ENCODE results near the gene KCMF1.

KCMF1 gene

DNA sequence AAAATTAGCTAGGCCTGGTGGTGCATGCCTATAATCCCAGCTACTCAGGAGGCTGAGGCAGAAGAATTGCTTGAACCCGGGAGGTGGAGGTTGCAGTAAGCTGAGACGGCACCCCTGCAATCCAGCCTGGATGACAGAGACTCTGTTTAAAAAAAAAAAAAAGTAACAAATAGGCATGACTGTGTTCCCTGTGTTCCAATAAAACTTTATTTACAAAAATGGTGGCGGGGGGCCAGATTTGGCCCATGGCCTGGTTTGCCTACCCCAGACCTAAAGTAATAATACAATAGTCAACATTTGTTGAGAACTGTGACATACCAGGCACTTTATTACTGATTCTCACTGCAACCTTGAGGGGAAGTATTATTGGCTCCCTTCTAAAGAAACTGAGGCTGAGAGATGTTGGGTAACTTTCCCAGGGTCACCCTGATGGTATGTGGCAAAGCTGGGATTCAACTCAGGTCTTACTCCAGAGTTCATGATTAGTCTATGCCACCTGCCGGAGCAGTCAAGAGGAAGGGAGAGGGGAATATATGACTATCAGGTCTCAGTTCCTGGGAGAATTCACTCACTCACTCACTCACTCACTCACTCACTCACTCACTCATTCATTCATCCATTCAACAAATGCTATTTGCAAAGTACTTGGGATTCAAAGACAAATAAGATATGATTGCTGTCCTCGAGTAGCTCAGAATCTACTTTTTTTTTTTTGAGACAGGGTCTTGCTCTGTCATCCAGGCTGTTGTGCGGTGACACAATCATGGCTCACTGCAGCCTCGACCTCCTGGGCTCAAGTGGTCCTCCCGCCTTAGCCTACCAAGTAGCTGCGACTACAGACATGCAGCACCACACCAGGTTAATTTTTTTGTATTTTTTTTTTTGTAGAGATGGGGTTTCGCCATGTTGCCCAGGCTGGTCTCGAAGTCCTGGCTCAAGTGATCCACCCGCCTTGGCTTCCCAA is 14.3 kb upstream of the KCMF1 start:
- DNase-seq, result no peak

- no peak for DNase-seq
Measured at GRCh38 chr2:84957771-84958134, 13.2 kb upstream of the KCMF1 start.

DNA sequence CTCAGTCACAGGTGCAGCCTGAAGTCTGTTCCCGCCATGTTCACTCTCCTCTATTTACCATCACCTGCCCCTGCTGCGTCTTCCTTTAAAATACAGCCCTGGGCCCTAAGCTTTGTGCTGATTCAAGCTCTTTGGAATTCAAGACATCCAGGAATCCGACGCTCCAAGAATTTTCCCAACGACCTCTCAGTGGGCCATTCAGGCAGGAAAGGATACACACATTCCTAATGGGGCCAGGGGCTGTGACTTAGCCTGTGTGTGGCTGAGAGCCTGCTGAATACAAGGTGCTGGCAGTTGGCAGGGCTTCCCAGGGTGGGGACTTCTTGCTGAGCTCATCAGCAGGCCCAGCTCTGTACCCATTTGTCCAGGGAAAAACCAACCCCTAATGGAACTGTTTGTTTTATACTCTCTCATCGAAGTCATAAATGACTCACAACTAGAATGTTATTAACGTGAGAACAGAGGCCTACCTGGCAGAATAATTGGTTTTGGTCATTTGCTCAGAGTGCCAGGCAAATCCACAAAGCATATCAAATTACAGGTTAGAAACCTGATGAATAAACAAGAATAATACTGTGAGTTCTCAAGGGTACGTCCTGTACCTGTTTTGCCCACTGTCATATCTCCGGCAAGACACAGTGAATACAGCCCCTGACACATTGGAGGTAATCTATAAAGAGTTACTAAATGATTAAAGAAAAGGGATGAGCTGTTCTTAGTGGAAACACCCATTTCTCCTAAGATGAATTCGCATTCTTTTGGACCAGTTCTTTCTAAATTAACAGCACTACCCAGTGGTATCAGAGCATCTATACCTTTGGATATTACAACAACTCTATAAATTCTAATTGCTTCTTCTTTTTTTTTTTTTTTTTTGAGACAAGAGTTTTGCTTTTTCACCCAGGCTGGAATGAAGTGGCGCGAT is 12.6 kb upstream of the KCMF1 start:
- no peak for DNase-seq

DNA sequence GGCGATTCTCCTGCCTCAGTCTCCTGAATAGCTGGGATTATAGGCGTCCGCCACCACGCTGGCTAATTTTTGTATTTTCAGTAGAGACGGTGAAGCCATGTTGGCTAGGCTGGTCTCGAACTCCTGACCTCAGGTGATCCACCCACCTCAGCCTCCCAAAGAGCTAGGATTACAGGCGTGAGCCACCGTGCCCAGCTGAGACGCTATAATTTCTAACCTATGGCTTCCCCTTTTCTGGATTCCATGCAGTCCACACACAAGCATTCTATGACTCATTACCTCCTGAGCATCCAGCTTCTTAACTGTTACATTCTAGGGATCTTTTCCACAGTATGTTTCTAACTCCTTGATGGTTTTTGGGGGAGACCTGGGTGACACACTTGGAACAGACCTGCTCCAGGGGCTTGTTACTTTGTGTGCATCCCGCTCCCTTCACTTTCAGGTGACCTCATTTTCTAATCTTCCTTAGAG is 11.8 kb upstream of the KCMF1 start:
- DNase-seq, result no peak

DNA sequence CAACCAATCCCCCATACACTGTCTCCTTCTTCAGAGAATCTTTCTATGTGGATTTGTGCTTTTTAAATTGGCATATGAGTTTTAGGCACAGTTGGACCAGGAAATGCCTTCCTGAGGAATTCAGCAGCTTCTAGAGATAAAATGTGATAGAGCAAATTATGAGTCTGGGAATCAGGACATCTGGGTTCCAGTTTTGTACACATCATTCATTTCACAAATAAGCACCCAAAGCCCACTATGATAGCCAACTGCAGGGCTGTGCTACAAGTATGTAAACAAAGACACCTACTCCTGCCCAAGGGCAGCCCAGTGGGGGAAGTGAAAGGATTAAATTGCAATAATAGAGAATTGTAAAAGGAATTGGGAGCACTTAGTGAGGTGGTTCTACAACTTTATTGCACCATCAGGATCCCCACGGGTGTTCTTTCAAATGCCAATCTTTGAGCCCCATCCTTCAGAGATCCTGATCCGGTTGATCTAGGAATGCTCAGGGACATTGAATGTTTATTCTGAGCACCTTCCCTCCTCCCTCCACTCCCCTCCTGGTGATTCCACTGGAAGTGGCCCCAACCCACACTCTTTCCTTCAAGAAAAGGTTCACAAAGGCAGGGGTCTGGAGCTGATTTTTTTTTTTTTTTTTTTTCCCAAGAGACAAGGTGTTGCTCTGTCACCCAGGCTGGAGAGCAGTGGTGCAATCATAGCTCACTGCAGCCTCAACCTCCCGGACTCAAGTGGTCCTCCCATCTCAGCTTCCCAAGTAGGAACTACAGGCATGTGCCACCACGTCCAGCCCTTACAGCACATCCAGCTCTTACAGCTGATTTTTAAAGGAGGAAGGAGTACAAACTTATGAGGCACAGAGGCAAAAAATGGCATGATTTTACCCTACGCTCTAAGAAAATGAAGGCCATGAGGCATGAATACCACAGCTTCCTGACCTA is 11.1 kb upstream of the KCMF1 start:
- no peak for DNase-seq

DNA sequence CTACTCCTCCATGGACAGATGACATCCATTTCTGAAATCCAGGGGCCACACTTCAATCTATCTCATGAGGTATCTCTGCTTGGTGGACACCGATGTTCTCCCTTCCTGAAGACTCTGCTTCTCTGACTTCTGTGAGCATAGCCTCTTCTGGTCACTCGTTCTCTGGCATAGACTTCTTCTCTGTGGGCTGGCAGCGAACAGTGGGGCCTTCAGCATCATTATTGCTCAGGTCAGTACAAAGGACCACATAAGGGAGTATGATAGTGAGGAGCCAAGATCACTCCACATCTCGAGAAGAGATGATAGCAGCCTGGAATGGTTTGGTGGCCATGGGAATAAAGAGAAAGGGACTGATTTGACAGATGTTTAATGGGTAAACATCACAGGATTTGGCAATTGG is 8.0 kb upstream of the KCMF1 start:
- no peak for DNase-seq

DNA sequence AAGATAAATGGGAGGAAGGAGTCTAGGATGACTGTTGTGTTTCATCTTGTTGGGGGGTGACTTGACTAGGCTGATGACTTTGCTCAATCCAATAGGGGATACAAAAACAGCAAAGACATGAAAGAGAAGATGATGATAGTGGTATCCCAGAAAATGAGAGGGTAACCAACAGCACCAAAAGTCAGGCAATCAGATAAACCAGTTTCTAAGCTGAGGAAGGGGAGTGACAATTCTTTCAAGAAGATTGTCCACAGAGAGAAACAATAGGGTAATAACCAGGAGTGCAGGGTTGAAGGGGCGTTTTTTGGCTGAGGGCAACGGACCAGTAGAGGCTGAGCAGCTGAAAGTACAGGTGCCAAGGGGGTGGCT is 7.7 kb upstream of the KCMF1 start:
- no peak for DNase-seq

- no peak for DNase-seq
Measured at GRCh38 chr2:84963692-84964405, 7.1 kb upstream of the KCMF1 start.

DNA sequence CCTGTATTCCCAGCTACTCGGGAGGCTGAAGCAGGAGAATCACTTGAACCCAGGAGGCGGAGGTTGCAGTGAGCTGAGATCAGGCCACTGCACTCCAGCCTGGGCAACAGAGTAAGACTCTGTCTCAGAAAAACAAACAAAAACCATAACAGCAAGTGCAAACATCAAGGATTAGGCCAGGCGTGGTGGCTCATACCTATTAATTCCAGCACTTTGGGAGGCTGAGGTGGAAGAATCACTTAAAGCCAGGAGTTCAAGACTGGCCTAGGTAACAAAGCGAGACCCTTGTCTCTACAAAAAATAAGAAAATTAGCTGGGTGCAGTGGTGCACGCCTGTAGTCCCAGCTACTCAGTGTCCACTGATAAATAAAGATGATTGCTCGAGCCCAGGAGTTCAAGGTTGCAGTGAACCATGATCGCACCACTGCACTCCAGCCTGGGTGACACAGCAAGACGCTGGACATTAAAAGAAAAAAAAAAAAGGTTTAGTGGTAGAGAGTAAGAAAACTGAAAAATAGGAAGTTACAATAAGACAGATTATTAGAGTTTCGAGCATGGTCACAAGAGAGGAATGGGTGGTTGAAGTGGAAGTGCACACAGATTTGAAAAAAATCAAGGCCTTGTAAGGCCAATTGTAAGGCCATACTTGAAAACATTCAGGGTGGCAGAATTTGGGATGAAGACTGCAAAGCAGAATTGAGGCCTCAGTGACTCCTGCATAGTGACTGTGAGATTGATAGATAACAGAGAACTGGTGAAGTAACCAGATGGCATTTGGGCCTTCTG is 6.4 kb upstream of the KCMF1 start:
- no peak for DNase-seq

- no peak for DNase-seq
Measured at GRCh38 chr2:84965192-84965516, 5.8 kb upstream of the KCMF1 start.

GRCh38 chr2:84965827-84966226 is 5.1 kb upstream of the KCMF1 start:
- DNase-seq, result no peak

DNA sequence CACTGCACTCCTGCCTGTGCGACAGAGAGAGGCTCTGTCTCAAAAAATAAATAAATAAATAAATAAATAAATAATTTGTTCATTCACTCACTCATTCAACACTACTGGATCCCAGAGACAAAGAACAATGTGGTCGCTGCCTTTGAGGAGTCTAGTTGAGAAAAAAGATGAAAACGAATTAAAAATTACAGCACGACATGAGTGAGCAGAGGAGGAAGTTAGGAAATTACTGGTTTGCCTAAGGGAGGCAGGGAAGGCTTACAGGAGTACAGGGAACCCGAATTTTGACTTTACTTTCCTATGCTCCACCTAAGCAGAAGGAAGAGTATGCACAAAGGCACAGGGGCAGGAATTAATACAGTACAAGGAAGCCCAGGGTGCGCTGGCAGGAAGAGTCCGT is 4.2 kb upstream of the KCMF1 start:
- no peak for DNase-seq

- no peak for DNase-seq
Measured at GRCh38 chr2:84969511-84970209, 1.3 kb upstream of the KCMF1 start.

DNA sequence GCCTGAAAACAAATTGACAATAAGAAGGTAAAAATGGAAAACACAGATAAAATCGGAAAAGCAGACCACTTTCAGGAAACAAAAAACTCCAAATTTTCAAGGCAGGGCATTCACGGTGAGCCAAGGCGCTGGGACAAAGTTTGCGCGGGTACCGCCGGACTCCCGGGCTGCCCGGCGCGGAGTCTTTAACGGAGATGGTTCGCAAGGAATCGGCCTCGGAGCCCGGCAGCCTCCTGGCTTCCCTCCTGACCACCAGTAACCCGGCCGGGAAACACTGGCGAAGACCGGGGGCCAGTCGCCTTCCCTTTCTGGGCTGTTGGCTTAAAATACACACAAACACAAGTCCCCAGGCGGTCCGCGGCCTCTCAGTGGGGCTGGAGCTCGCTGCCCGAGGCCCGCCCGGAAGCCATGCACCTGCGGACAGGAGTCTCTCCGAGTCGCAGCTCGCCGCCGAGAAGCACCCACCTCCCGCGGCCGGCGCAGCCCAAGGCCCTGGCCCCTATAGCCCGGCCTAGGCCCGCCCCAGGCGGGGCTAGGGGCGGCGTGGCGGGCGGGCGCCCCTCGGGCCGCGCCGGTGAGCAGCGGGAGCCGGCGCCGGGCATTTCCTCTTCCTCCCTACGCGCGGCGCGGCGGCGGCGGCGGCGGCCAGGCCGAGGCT is 622 bp upstream of the KCMF1 start:
- no peak for DNase-seq

DNA sequence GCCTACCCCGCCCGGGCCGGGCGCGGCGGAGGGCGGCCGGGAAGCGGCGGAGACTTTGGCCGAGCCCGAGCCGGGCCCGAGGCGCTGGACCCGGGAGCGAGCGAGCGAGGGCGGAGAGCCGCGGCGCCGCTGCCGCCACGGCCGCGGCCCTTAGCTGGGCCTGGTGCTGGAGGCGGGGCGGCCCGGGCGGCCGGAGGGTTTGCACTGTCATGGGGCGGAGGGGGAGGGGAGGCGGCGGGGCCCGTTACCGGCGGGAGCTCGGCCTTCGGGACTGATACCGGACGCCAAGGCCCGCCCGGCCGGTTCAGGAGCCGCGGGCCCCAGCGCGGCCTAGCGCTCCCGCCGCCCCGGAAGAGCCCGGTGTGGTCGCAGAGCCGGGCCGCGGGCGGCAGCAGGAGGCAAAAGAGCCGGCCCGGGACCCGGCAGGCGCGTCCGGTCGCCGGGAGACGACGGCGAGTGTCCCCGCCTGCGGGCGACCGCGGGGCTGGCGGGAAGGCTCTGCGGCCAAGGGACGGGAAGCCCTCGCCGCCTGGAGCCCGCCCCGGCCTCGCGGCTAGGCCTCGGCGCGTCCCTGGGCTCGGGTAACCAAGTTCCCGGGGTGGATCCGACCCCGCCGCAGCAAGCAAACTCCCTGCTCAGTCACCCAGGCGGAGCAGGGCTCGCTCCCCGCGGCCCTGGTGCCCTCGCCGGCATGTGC is 697 bp downstream of the KCMF1 start:
- DNase-seq, result no peak

DNA sequence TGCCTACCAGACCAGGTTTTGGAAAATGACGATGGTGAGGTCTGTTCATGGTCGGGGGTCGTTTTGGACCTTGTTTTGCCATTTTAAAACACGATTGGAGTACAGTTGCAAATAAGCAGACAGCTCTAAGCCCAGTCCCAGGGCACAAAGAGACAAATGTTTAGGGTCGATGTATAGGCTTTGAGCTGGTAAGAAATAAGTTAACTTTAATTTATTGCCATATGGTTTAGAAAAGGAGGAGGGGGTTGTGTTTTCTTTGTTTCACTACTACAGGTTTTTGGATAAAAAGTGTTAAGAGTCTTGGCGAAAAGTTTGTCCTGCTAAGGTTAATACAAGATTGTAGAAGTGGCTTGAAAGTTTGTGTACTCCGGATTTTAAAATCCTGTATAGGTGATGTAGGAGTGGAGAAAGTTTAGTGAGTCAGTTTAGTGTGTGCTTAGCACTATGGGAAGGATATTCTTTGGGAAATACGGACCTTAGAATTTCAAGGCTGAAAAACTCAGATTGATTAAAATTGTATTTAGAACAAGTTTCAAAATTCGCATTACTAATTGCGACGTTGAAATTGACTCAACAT is 1.3 kb downstream of the KCMF1 start:
- no peak for DNase-seq

GRCh38 chr2:84972932-84973331 is 2.0 kb downstream of the KCMF1 start:
- no peak for DNase-seq

- no peak for DNase-seq
Measured at GRCh38 chr2:84980263-84980983, 9.5 kb downstream of the KCMF1 start.
